Mucosa of stomach (tissue), 1 donor: Measurements from ENCODE around the gene RRAGB.

ENCODE experiments used
- H3K27me3 ChIP-seq: one replicate; pipeline ENCODE4 v1.7.0; 2013; ENCODE audit warnings: mild to moderate bottlenecking, low read length; ENCODE audit not compliant: control insufficient read depth, insufficient read depth
- H3K36me3 ChIP-seq: one replicate; pipeline ENCODE4 v1.7.0; 2013; ENCODE audit warnings: low read length; ENCODE audit not compliant: control insufficient read depth, insufficient read depth
- H3K4me1 ChIP-seq: one replicate; pipeline ENCODE4 v1.7.0; 2013; ENCODE audit warnings: mild to moderate bottlenecking, low read length; ENCODE audit not compliant: control insufficient read depth, insufficient read depth
- H3K4me3 ChIP-seq: one replicate; pipeline ENCODE4 v1.7.0; 2013; ENCODE audit warnings: low read length
- H3K9ac ChIP-seq: one replicate; pipeline ENCODE4 v1.7.0; 2013; ENCODE audit warnings: mild to moderate bottlenecking, low read length, moderate library complexity
- H3K9me3 ChIP-seq: one replicate; pipeline ENCODE4 v1.7.0; 2013; ENCODE audit warnings: mild to moderate bottlenecking, low read length, moderate library complexity; ENCODE audit not compliant: control insufficient read depth
- donor health status: Pancreatic carcinoma.

The RRAGB gene

GRCh38 chrX:55778322-55778721, 60.8 kb downstream of the RRAGB start:
- Histone ChIP-seq H3K4me3 (no peak overlapping the region), H3K9ac (no peak overlapping the region), H3K27me3 (no peaks in the 10 kb centered on the region), H3K9me3 (no peaks in the 10 kb centered on the region), H3K4me1 (no peaks in the 10 kb centered on the region), H3K36me3 (no peaks in the 10 kb centered on the region)

- Histone ChIP-seq H3K27me3 (no peaks in the 10 kb centered on the region), H3K4me3 (no peak overlapping the region), H3K9me3 (no peaks in the 10 kb centered on the region), H3K4me1 (no peaks in the 10 kb centered on the region), H3K36me3 (no peaks in the 10 kb centered on the region), H3K9ac (no peak overlapping the region)
These were observed 66.2 kb downstream of the RRAGB start for GRCh38 chrX:55783723-55784122.

DNA sequence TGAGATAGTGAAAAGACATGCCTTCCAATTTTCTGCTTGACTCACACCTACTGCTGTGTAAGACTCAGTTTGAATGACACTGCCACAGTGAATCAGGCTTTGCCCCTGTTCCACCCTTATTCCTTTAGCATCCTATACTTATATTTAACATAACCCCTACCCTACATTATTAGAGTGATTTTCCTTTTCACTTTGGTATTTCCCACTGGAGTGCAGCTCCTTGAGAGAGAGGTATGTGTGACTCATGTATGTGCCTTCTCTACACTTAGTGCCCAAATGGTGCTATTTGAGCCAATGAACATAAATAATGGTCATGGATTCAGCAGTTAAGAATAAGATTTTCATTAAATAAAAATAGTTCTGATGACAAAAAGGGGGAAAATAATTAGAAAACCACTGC, 69.5 kb downstream of the RRAGB start:
- Histone ChIP-seq H3K4me1 (no peaks in the 10 kb centered on the region), H3K36me3 (no peaks in the 10 kb centered on the region), H3K4me3 (no peak overlapping the region), H3K9me3 (no peaks in the 10 kb centered on the region), H3K9ac (no peak overlapping the region), H3K27me3 (no peaks in the 10 kb centered on the region)

DNA sequence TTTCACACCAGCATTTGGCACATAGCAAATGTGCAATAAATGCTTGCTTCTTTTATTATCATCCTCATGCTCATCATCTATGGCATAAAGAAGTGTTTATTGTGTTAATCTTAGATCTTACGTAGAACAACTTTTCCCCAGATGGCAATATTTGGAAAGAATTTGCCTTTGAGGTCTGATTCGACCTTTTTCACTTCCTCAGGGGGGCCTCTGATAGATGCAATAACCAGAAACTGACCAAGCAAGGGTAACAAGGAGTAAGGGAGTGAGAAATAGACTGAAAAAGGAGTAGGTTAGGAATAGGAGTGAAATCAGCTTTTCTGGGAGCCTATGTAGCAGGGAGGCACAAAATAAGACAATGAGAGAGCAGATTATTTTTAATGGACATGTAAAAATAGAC, 70.2 kb downstream of the RRAGB start:
- Histone ChIP-seq H3K4me1 (no peaks in the 10 kb centered on the region), H3K9me3 (no peaks in the 10 kb centered on the region), H3K4me3 (no peak overlapping the region), H3K9ac (no peak overlapping the region), H3K27me3 (no peaks in the 10 kb centered on the region), H3K36me3 (no peaks in the 10 kb centered on the region)

GRCh38 chrX:55794405-55794804, 76.9 kb downstream of the RRAGB start:
- Histone ChIP-seq H3K4me3 (no peak overlapping the region), H3K4me1 (no peaks in the 10 kb centered on the region), H3K9ac (no peak overlapping the region), H3K9me3 (no peaks in the 10 kb centered on the region), H3K27me3 (no peaks in the 10 kb centered on the region), H3K36me3 (no peaks in the 10 kb centered on the region)

DNA sequence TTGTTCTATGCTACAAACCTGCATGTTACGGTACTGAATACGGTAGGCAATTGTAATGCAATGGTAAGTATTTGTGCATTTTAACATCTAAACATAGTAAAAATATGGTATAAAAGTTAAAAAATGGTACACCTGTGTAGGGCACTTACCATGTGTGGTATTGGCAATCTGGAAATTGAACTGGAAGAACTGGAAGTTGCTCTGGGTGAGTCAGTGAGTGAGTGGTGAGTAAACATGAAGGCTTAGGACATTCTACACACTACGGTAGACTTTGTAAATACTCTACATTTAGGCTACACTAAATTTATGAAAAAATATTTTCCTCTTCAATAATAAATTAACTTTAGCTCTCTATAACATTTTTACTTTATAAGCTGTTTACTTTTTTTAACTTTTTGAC, 78.9 kb downstream of the RRAGB start:
- no peaks in the 10 kb centered on the region for H3K4me1 ChIP-seq
- no peaks in the 10 kb centered on the region for H3K27me3 ChIP-seq
- no peak overlapping the region for H3K9ac ChIP-seq
- no peak overlapping the region for H3K4me3 ChIP-seq
- no peaks in the 10 kb centered on the region for H3K36me3 ChIP-seq
- H3K9me3 ChIP-seq: no peaks in the 10 kb centered on the region

- Histone ChIP-seq H3K9ac (no peak overlapping the region), H3K36me3 (no peaks in the 10 kb centered on the region), H3K9me3 (no peaks in the 10 kb centered on the region), H3K27me3 (no peaks in the 10 kb centered on the region), H3K4me1 (no peaks in the 10 kb centered on the region), H3K4me3 (no peak overlapping the region)
These were observed 84.3 kb downstream of the RRAGB start for GRCh38 chrX:55801811-55802210.
